IMR-90 (cell line): Measurements from ENCODE around the gene SP140L. TPM values are rescaled to one million over a fixed set of nuclear protein-coding genes. Genes with fewer than 3 reads are reported as not detected.
A peak's percentile ranks its signal among the peaks of the same experiment; 100 is the strongest.

ENCODE experiments used
- ATAC-seq: fragments of 200-7000 bp; cut with Tn5 transposase; 2 replicates; pipeline ENCODE4 v1.9.1; 2020; ENCODE audit warnings: low read depth, mild to moderate bottlenecking, moderate library complexity
- BruUV-seq: library from RNA; stranded (reverse); fragments of 400-500 nt; replicated peaks from 2 replicates; lab custom pipeline; 2021; lab: Mats Ljungman, UMichigan
- CTCF ChIA-PET: fragments of 300-600 bp; formaldehyde crosslinking; extraction: SDS; loops from one replicate; lab custom pipeline; 2021; ENCODE audit warnings: antibody characterized with exemption; lab: Yijun Ruan, JAX
- POLR2A ChIA-PET: fragments of 300-600 bp; sonication (Branson Sonifier 250); formaldehyde crosslinking; loops from one replicate; lab custom pipeline; 2022; ENCODE audit warnings: antibody characterized with exemption; ENCODE audit not compliant: unreplicated experiment; lab: Charles Lee
- DNase-seq: peaks from one replicate; pipeline ENCODE4 v3.0.0; 2013
- H2AFZ ChIP-seq: replicated peaks from 2 replicates; pipeline ENCODE3; 2013; ENCODE audit warnings: low read length, mild to moderate bottlenecking; ENCODE audit not compliant: poor library complexity
- H2AK5ac ChIP-seq: 2 replicates; pipeline ENCODE4 v1.6.1; 2013; ENCODE audit warnings: low read depth, low read length, inconsistent platforms
- H2AK9ac ChIP-seq: replicated peaks from 2 replicates; pipeline ENCODE3; 2013; ENCODE audit warnings: mild to moderate bottlenecking, low read depth, low read length, moderate library complexity; ENCODE audit not compliant: poor library complexity
- H2BK120ac ChIP-seq: 2 replicates; pipeline ENCODE4 v1.6.1; 2013; ENCODE audit warnings: low read depth, low read length, inconsistent platforms
- H2BK15ac ChIP-seq: 3 replicates; pipeline ENCODE4 v1.6.1; 2013; ENCODE audit warnings: low read depth, low read length, inconsistent platforms
- H2BK20ac ChIP-seq: 2 replicates; pipeline ENCODE4 v1.6.1; 2013; ENCODE audit warnings: low read depth, mild to moderate bottlenecking, inconsistent platforms, low read length, moderate library complexity
- H2BK5ac ChIP-seq: 2 replicates; pipeline ENCODE4 v1.6.1; 2013; ENCODE audit warnings: mild to moderate bottlenecking, low read depth, low read length, inconsistent platforms; ENCODE audit not compliant: poor library complexity, severe bottlenecking
- H3K14ac ChIP-seq: replicated peaks from 2 replicates; pipeline ENCODE4 v1.6.1; 2013; ENCODE audit warnings: low read depth, low read length, inconsistent platforms
- H3K18ac ChIP-seq: 2 replicates; pipeline ENCODE4 v1.6.1; 2013; ENCODE audit warnings: low read depth, low read length, control low read depth
- H3K23ac ChIP-seq: 2 replicates; pipeline ENCODE4 v1.6.1; 2013; ENCODE audit warnings: low read depth, low read length, inconsistent platforms
- H3K27ac ChIP-seq: 2 replicates; pipeline ENCODE4 v1.5.1; 2013; ENCODE audit warnings: mild to moderate bottlenecking, control low read depth, low read length; ENCODE audit not compliant: insufficient read depth
- H3K27me3 ChIP-seq: 2 replicates; pipeline ENCODE4 v1.6.1; 2013; ENCODE audit warnings: low read length; ENCODE audit not compliant: control insufficient read depth, insufficient read depth
- H3K36me3 ChIP-seq: 2 replicates; pipeline ENCODE4 v1.6.1; 2013; ENCODE audit warnings: low read length, mixed read lengths; ENCODE audit not compliant: control insufficient read depth, insufficient read depth
- H3K4ac ChIP-seq: 2 replicates; pipeline ENCODE4 v1.6.1; 2013; ENCODE audit warnings: low read depth, low read length, inconsistent platforms
- H3K4me1 ChIP-seq: 2 replicates; pipeline ENCODE4 v1.6.1; 2013; ENCODE audit warnings: low read length, mixed read lengths; ENCODE audit not compliant: control insufficient read depth, insufficient read depth
- H3K4me2 ChIP-seq: 2 replicates; pipeline ENCODE4 v1.6.1; 2013; ENCODE audit warnings: low read depth, mild to moderate bottlenecking, control low read depth, low read length, moderate library complexity
- H3K4me3 ChIP-seq: 2 replicates; pipeline ENCODE4 v1.5.1; 2013; ENCODE audit warnings: low read depth, mild to moderate bottlenecking, control low read depth, low read length, moderate library complexity; ENCODE audit not compliant: insufficient read depth
- H3K56ac ChIP-seq: 2 replicates; pipeline ENCODE4 v1.6.1; 2013; ENCODE audit warnings: low read length, inconsistent platforms; ENCODE audit not compliant: insufficient read depth; ENCODE audit errors: extremely low read depth
- H3K79me1 ChIP-seq, 2 experiments: 2 replicates each; pipeline ENCODE4 v1.6.1; 2013; ENCODE audit warnings: low read length in 2 of 2, inconsistent platforms in 1 of 2, low read depth in 1 of 2
- H3K9ac ChIP-seq: 2 replicates; pipeline ENCODE4 v1.6.1; 2013; ENCODE audit warnings: low read depth, low read length, control low read depth
- H3K9me1 ChIP-seq: 2 replicates; pipeline ENCODE4 v1.6.1; 2013; ENCODE audit warnings: low read length, inconsistent platforms; ENCODE audit not compliant: insufficient read depth
- H3K9me3 ChIP-seq: 2 replicates; pipeline ENCODE4 v1.6.1; 2013; ENCODE audit warnings: low read length; ENCODE audit not compliant: control insufficient read depth, insufficient read depth
- H4K20me1 ChIP-seq: 2 replicates; pipeline ENCODE4 v1.6.1; 2013; ENCODE audit warnings: low read length, inconsistent platforms; ENCODE audit not compliant: insufficient read depth
- H4K5ac ChIP-seq: 2 replicates; pipeline ENCODE4 v1.6.1; 2013; ENCODE audit warnings: mild to moderate bottlenecking, low read depth, low read length, control low read depth
- H4K8ac ChIP-seq, 2 experiments: 2 replicates each; pipeline ENCODE4 v1.6.1; 2013; ENCODE audit warnings: low read depth in 2 of 2, low read length in 2 of 2, control low read depth in 1 of 2, inconsistent platforms in 1 of 2
- H4K91ac ChIP-seq: 2 replicates; pipeline ENCODE4 v1.6.1; 2013; ENCODE audit warnings: low read depth, low read length, inconsistent platforms; ENCODE audit not compliant: insufficient read depth
- BHLHE40 ChIP-seq: fragments of 150-350 bp; IDR thresholded peaks from 2 replicates; pipeline ENCODE4 v1.6.1; 2016; ENCODE audit warnings: mild to moderate bottlenecking, low read depth, low read length
- MAZ ChIP-seq: IDR thresholded peaks from 2 replicates; pipeline ENCODE4 v1.6.1; 2012; ENCODE audit warnings: low read depth, mild to moderate bottlenecking, low read length, improper control_type of control experiment, moderate library complexity, borderline replicate concordance
- MXI1 ChIP-seq: IDR thresholded peaks from 2 replicates; pipeline ENCODE4 v1.6.1; 2012; ENCODE audit warnings: low read depth, mild to moderate bottlenecking, low read length, moderate library complexity, borderline replicate concordance
- RAD21 ChIP-seq: IDR thresholded peaks from 2 replicates; pipeline ENCODE4 v1.6.1; 2012; ENCODE audit warnings: low read length, improper control_type of control experiment
- whole genome bisulfite sequencing, 2 experiments: methylation state at CpG; one replicate each; pipeline versions ENCODE4 v1.1.5 to v1.1.7; 2013; ENCODE audit warnings: missing lambda C conversion rate in 2 of 2; ENCODE audit not compliant: insufficient read length in 1 of 2; ENCODE audit errors: extremely low coverage in 2 of 2; 5-methylcytosine and 5-hydroxymethylcytosine counted together
- dilution Hi-C: fragments of 300-500 bp; cut with HindIII; formaldehyde crosslinking; loops from one replicate; pipeline ENCODE4 v1.14.3; 2018; ENCODE audit warnings: low sequenced_read_pairs; ENCODE audit not compliant: unreplicated experiment
- in situ Hi-C: fragments of 300-500 bp; cut with MboI; formaldehyde crosslinking; loops from 3 replicates; pipeline ENCODE4 v1.14.3; 2019; ENCODE audit warnings: low sequenced_read_pairs, inconsistent platforms, mixed read lengths
- intact Hi-C: fragments of 100-400 bp; cut with micrococcal nuclease; formaldehyde crosslinking; loops from 2 replicates; pipeline ENCODE4 v1.10.0; 2022
- polyA plus RNA-seq, 3 experiments: library from polyadenylated mRNA; depleted of rRNA; stranded (reverse); fragments of >200 nt; gene quantifications; 2 replicates each; pipeline ENCODE4 v1.2.3, GENCODE V29; 2012; ENCODE audit warnings: low replicate concordance in 1 of 3
- total RNA-seq: library from RNA; depleted of rRNA; stranded (reverse); fragments of >200 nt; gene quantifications from 2 replicates; pipeline ENCODE4 v1.2.3, GENCODE V29; 2012

The SP140L gene
- total and polyA plus RNA-seq, 2 of the 4 experiments (the other 2 are of a cell fraction) = 5.4 to 11.2 TPM

GRCh38 chr2:230321031-230321430 lies 6.0 kb upstream of the SP140L start:
- H3K79me1 ChIP-seq = no peaks in the 10 kb centered on the region
- no TSS peak for BruUV-seq

More at GRCh38 chr2:230321031-230321430, 6.0 kb upstream of the SP140L start:
- Histone ChIP-seq H4K20me1 (no peaks in the 10 kb centered on the region), H2BK20ac (no peak overlapping the region), H3K4me3 (no peak overlapping the region), H3K27ac (no peak overlapping the region), H3K4me2 (no peak overlapping the region), H3K9me1 (no peaks in the 10 kb centered on the region), H3K9ac (no peak overlapping the region), H2AK9ac (no peak overlapping the region), H3K27me3 (no peaks in the 10 kb centered on the region), H4K8ac (no peak overlapping the region), H4K5ac (no peak overlapping the region), H3K4ac (no peak overlapping the region), H2BK5ac (no peak overlapping the region), H3K4me1 (no peaks in the 10 kb centered on the region), H3K9me3 (peaks cover 4% of the 10 kb centered on the region; the same call in 1 of the 2 replicates), H3K56ac (no peak overlapping the region), H2AK5ac (no peak overlapping the region), H4K91ac (no peak overlapping the region), H2BK120ac (no peak overlapping the region), H3K14ac (no peak overlapping the region), H3K18ac (no peak overlapping the region), H3K36me3 (no peaks in the 10 kb centered on the region), H3K23ac (no peak overlapping the region), H2AFZ (peak overlapping the region; percentile 11), H2BK15ac (no peak overlapping the region)
- intact Hi-C loops = no loop called here
- dilution Hi-C loops = no loop called here
- no peak for TF ChIP-seq RAD21
- no peak for TF ChIP-seq MXI1
- TF ChIP-seq MAZ = no peak
- no peak for TF ChIP-seq BHLHE40
- in situ Hi-C loops = no loop called here
- ATAC-seq (no peak), DNase-seq (no peak)
- ChIA-PET CTCF (no interaction called here), POLR2A (no interaction called here)
- WGBS, 2 experiments = no CpG with 5 or more reads among the region's 2 CpGs
